A673 (cell line): ENCODE results near the gene THBS1. TPM values are rescaled to one million over a fixed set of nuclear protein-coding genes. Genes with fewer than 3 reads are reported as not detected.

Source experiments
- BruUV-seq: library from RNA; stranded (reverse); fragments of 400-500 nt; replicated peaks from 2 replicates; lab custom pipeline; 2021; lab: Mats Ljungman, UMichigan
- CTCF ChIA-PET: fragments of 300-600 bp; sonication (Branson Sonifier 250); formaldehyde crosslinking; loops from one replicate; lab custom pipeline; 2022; ENCODE audit warnings: antibody characterized with exemption; lab: Charles Lee
- POLR2A ChIA-PET: fragments of 300-600 bp; sonication (Branson Sonifier 250); formaldehyde crosslinking; loops from one replicate; lab custom pipeline; 2022; ENCODE audit warnings: antibody characterized with exemption; ENCODE audit not compliant: low non-redundant PET; lab: Charles Lee
- DNase-seq: peaks from one replicate; pipeline ENCODE4 v3.0.0-alpha.2; 2015; ENCODE audit warnings: low spot score
- H3K27ac ChIP-seq: fragments of 200-600 bp; sonication (generic); 2 replicates; pipeline ENCODE4 v1.5.1; 2016; ENCODE audit warnings: mixed run types, low read depth, mild to moderate bottlenecking, mixed read lengths, antibody characterized with exemption, low read length; ENCODE audit not compliant: poor library complexity, severe bottlenecking
- H3K27me3 ChIP-seq: fragments of 200-600 bp; sonication (generic); replicated peaks from 2 replicates; pipeline ENCODE4 v1.6.1; 2017; ENCODE audit warnings: mixed run types, low read depth, mild to moderate bottlenecking, mixed read lengths, antibody characterized with exemption, low read length; ENCODE audit not compliant: insufficient read depth, poor library complexity
- H3K36me3 ChIP-seq: fragments of 200-600 bp; sonication (generic); 2 replicates; pipeline ENCODE4 v1.6.1; 2016; ENCODE audit warnings: mixed run types, mild to moderate bottlenecking, mixed read lengths, antibody characterized with exemption, low read length; ENCODE audit not compliant: insufficient read depth, poor library complexity, severe bottlenecking
- H3K4me1 ChIP-seq: fragments of 200-600 bp; sonication (generic); 2 replicates; pipeline ENCODE4 v1.6.1; 2017; ENCODE audit warnings: mixed run types, mild to moderate bottlenecking, mixed read lengths, antibody characterized with exemption, low read length; ENCODE audit not compliant: insufficient read depth, poor library complexity, severe bottlenecking
- H3K4me3 ChIP-seq: fragments of 200-600 bp; sonication (generic); 2 replicates; pipeline ENCODE4 v1.5.1; 2016; ENCODE audit warnings: low read depth, mixed run types, mild to moderate bottlenecking, mixed read lengths, low read length; ENCODE audit not compliant: poor library complexity, severe bottlenecking
- H3K9me3 ChIP-seq: fragments of 200-600 bp; sonication (generic); 2 replicates; pipeline ENCODE4 v1.6.1; 2016; ENCODE audit warnings: mixed run types, low read depth, mild to moderate bottlenecking, mixed read lengths, antibody characterized with exemption, low read length; ENCODE audit not compliant: poor library complexity, severe bottlenecking
- CTCF ChIP-seq: fragments of 300-800, 200-600 bp; sonication (generic); conservative IDR thresholded peaks from 2 replicates; pipeline ENCODE4 v1.5.1; 2017; ENCODE audit warnings: low read depth, mild to moderate bottlenecking, antibody characterized with exemption, low read length, moderate library complexity, mixed read lengths
- EZH2 ChIP-seq: fragments of 200-600 bp; sonication (generic); IDR thresholded peaks from 2 replicates; pipeline ENCODE4 v1.6.1; 2017; ENCODE audit warnings: borderline replicate concordance, low read depth, mild to moderate bottlenecking, mixed read lengths, antibody characterized with exemption, low read length; ENCODE audit not compliant: poor library complexity, severe bottlenecking
- intact Hi-C: fragments of 100-400 bp; cut with micrococcal nuclease; formaldehyde crosslinking; loops from one replicate; pipeline ENCODE4 v1.10.0; 2022; ENCODE audit not compliant: unreplicated experiment
- total RNA-seq: library from RNA; stranded (reverse); gene quantifications from 2 replicates; pipeline ENCODE4 v1.2.3, GENCODE V29; 2021

The THBS1 gene
- total RNA-seq, 1 experiment from 2014 or later: 0.80 TPM

DNA sequence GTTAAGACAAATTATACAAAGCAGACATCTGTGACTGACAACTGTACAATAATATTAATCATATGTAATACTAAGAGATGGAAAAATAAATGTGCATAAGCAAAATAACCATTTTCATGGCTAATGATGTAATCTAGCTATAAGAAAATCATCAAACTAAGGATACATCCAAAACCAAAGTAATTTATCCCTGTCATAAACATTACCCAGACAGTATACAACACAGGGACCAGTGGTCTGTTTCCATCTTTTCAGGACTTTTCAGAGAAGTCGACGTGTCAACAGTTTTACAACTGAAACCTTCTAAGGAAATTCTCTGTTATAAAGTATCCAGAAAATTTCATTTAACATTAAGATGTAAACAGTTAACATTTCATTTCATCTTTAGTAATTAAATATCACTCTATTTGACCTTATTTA is 11.0 kb downstream of the THBS1 start:
- H3K27ac ChIP-seq: no peak overlapping the region
- no peaks in the 10 kb centered on the region for H3K36me3 ChIP-seq
- CTCF ChIA-PET: no interaction called here
- H3K4me3 ChIP-seq: no peak overlapping the region
- no peaks in the 10 kb centered on the region for H3K4me1 ChIP-seq
- intact Hi-C loops: no loop called here
- H3K9me3 ChIP-seq: no peaks in the 10 kb centered on the region
- H3K27me3 ChIP-seq: peaks cover 6% of the 10 kb centered on the region
- POLR2A ChIA-PET: no interaction called here
- BruUV-seq: no TSS peak
- no peak for TF ChIP-seq CTCF
- no peak for TF ChIP-seq EZH2
- no peak for DNase-seq

DNA sequence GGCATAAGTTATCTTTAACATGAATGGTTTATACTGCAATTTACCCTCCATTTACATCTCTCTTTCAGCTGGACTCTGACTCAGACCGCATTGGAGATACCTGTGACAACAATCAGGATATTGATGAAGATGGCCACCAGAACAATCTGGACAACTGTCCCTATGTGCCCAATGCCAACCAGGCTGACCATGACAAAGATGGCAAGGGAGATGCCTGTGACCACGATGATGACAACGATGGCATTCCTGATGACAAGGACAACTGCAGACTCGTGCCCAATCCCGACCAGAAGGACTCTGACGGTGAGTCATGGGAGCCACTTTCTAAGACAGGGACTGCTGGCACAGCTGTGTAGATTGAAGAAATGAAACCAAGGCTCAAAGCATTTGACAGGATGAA is 11.6 kb downstream of the THBS1 start:
- POLR2A ChIA-PET: no interaction called here
- no peak for DNase-seq
- no peaks in the 10 kb centered on the region for H3K9me3 ChIP-seq
- H3K4me1 ChIP-seq: no peaks in the 10 kb centered on the region
- H3K27ac ChIP-seq: no peak overlapping the region
- no peaks in the 10 kb centered on the region for H3K36me3 ChIP-seq
- H3K27me3 ChIP-seq: peaks cover 3% of the 10 kb centered on the region
- no peak overlapping the region for H3K4me3 ChIP-seq
- BruUV-seq: no TSS peak
- TF ChIP-seq CTCF: no peak
- no peak for TF ChIP-seq EZH2
- CTCF ChIA-PET: no interaction called here
- intact Hi-C loops: no loop called here

GRCh38 chr15:39593071-39593655 is 12.3 kb downstream of the THBS1 start:
- H3K36me3 ChIP-seq: no peaks in the 10 kb centered on the region
- no peaks in the 10 kb centered on the region for H3K27me3 ChIP-seq
- ChIA-PET POLR2A (no interaction called here), CTCF (no interaction called here)
- no peaks in the 10 kb centered on the region for H3K4me1 ChIP-seq
- TF ChIP-seq EZH2 (no peak), CTCF (no peak)
- H3K9me3 ChIP-seq: no peaks in the 10 kb centered on the region
- BruUV-seq: no TSS peak
- DNase-seq: no peak
- no peak overlapping the region for H3K27ac ChIP-seq
- intact Hi-C loops: no loop called here
- H3K4me3 ChIP-seq: no peak overlapping the region
